Urinary bladder (tissue), 4 donors: Measurements from ENCODE around the gene SLCO3A1. TPM values are rescaled to one million over a fixed set of nuclear protein-coding genes. Genes with fewer than 3 reads are reported as not detected.

ENCODE experiments used
- DNase-seq: peaks from one replicate; pipeline ENCODE4 v3.0.0-alpha.2; 2015; ENCODE audit errors: extremely low spot score
- H3K27ac ChIP-seq: one replicate; pipeline ENCODE4 v1.5.1; 2013; ENCODE audit warnings: low read depth, mild to moderate bottlenecking, moderate library complexity
- H3K36me3 ChIP-seq: one replicate; pipeline ENCODE4 v1.6.1; 2013; ENCODE audit warnings: mild to moderate bottlenecking, moderate library complexity; ENCODE audit not compliant: insufficient read depth
- H3K4me1 ChIP-seq: one replicate; pipeline ENCODE4 v1.6.1; 2013; ENCODE audit warnings: mild to moderate bottlenecking, moderate library complexity; ENCODE audit not compliant: insufficient read depth
- H3K4me3 ChIP-seq: one replicate; pipeline ENCODE4 v1.5.1; 2013; ENCODE audit warnings: low read depth, low read length
- WGBS: extraction: QIAGEN DNeasy Blood & Tissue Kit; methylation state at CpG from one replicate; pipeline ENCODE4 v1.1.7; 2013; 5-methylcytosine and 5-hydroxymethylcytosine counted together
- polyA plus RNA-seq: library from polyadenylated mRNA; stranded (reverse); fragments of 200-250 nt; gene quantifications from one replicate; pipeline ENCODE4 v1.2.3, GENCODE V29; 2013
- total RNA-seq: library from RNA; depleted of rRNA; stranded (reverse); fragments of >200 nt; gene quantifications from one replicate; pipeline ENCODE4 v1.2.3, GENCODE V29; 2014
- donor health status: healthy with polysubstance abuse.
- donor health status: healthy.

Gene SLCO3A1
- total and polyA plus RNA-seq, 2 donors, result 4.4 to 12.8 TPM

GRCh38 chr15:91916051-91916450 is 62.5 kb downstream of the SLCO3A1 start:
- WGBS, result 97% methylated on average over 48 of the region's 48 CpGs
- H3K4me1 ChIP-seq, result peaks cover 5% of the 10 kb centered on the region
- no peaks in the 10 kb centered on the region for H3K36me3 ChIP-seq
- no peak for DNase-seq
- H3K27ac ChIP-seq, result no peak overlapping the region
- H3K4me3 ChIP-seq, result no peak overlapping the region

GRCh38 chr15:91917686-91918360 is 64.3 kb downstream of the SLCO3A1 start:
- Histone ChIP-seq H3K4me1 (peaks cover 6% of the 10 kb centered on the region), H3K4me3 (no peak overlapping the region), H3K27ac (no peak overlapping the region), H3K36me3 (no peaks in the 10 kb centered on the region)
- no peak for DNase-seq
- WGBS, result 96% methylated on average over 4 of the region's 4 CpGs

- H3K4me3 ChIP-seq, result no peak overlapping the region
- 93% methylated on average over 15 of the region's 15 CpGs for WGBS
Measured at GRCh38 chr15:91919014-91919534, 65.6 kb downstream of the SLCO3A1 start.

GRCh38 chr15:91921188-91921842 is 67.8 kb downstream of the SLCO3A1 start:
- H3K4me3 ChIP-seq, result no peak overlapping the region
- 84% methylated on average over 5 of the region's 5 CpGs for WGBS
- H3K36me3 ChIP-seq, result no peaks in the 10 kb centered on the region
- DNase-seq, result no peak
- no peak overlapping the region for H3K27ac ChIP-seq
- peaks cover 2% of the 10 kb centered on the region for H3K4me1 ChIP-seq

More at GRCh38 chr15:91919014-91919534, 65.6 kb downstream of the SLCO3A1 start:
- Histone ChIP-seq H3K36me3 (no peaks in the 10 kb centered on the region), H3K4me1 (peaks cover 2% of the 10 kb centered on the region), H3K27ac (no peak overlapping the region)
- DNase-seq, result no peak

- Histone ChIP-seq H3K4me1 (peaks cover 2% of the 10 kb centered on the region), H3K36me3 (no peaks in the 10 kb centered on the region), H3K27ac (no peak overlapping the region), H3K4me3 (no peak overlapping the region)
- DNase-seq, result no peak
- WGBS, result 67% methylated on average over 12 of the region's 12 CpGs
Measured at GRCh38 chr15:91921843-91922198, 68.3 kb downstream of the SLCO3A1 start.

- H3K4me3 ChIP-seq, result no peak overlapping the region
- peaks cover 2% of the 10 kb centered on the region for H3K4me1 ChIP-seq
- H3K36me3 ChIP-seq, result no peaks in the 10 kb centered on the region
- 70% methylated on average over 10 of the region's 10 CpGs for WGBS
- no peak for DNase-seq
- H3K27ac ChIP-seq, result no peak overlapping the region
Measured at GRCh38 chr15:91922646-91923547, 69.4 kb downstream of the SLCO3A1 start.

- Histone ChIP-seq H3K27ac (no peak overlapping the region), H3K4me3 (no peak overlapping the region), H3K36me3 (no peaks in the 10 kb centered on the region), H3K4me1 (peaks cover 2% of the 10 kb centered on the region)
- no peak for DNase-seq
- 88% methylated on average over 7 of the region's 7 CpGs for WGBS
Measured at GRCh38 chr15:91924183-91924582, 70.7 kb downstream of the SLCO3A1 start.

GRCh38 chr15:91924837-91925495 is 71.5 kb downstream of the SLCO3A1 start:
- H3K4me3 ChIP-seq, result no peak overlapping the region
- no peak overlapping the region for H3K27ac ChIP-seq
- WGBS, result 81% methylated on average over 4 of the region's 4 CpGs
- H3K4me1 ChIP-seq, result peaks cover 2% of the 10 kb centered on the region
- no peak for DNase-seq
- H3K36me3 ChIP-seq, result no peaks in the 10 kb centered on the region

- Histone ChIP-seq H3K4me3 (no peak overlapping the region), H3K36me3 (no peaks in the 10 kb centered on the region), H3K27ac (no peak overlapping the region), H3K4me1 (peaks cover 2% of the 10 kb centered on the region)
- no peak for DNase-seq
- 90% methylated on average over 3 of the region's 3 CpGs for WGBS
Measured at GRCh38 chr15:91925794-91926193, 72.3 kb downstream of the SLCO3A1 start.

- DNase-seq, result no peak
- Histone ChIP-seq H3K36me3 (no peaks in the 10 kb centered on the region), H3K27ac (no peak overlapping the region), H3K4me3 (no peak overlapping the region), H3K4me1 (no peaks in the 10 kb centered on the region)
- WGBS, result 39% methylated on average over 4 of the region's 4 CpGs
Measured at GRCh38 chr15:91926908-91927270, 73.4 kb downstream of the SLCO3A1 start.

- Histone ChIP-seq H3K36me3 (no peaks in the 10 kb centered on the region), H3K4me1 (no peaks in the 10 kb centered on the region), H3K27ac (no peak overlapping the region), H3K4me3 (no peak overlapping the region)
- DNase-seq, result no peak
- 83% methylated on average over 4 of the region's 4 CpGs for WGBS
Measured at GRCh38 chr15:91927585-91927984, 74.1 kb downstream of the SLCO3A1 start.

GRCh38 chr15:91928675-91929074 is 75.2 kb downstream of the SLCO3A1 start:
- H3K36me3 ChIP-seq, result no peaks in the 10 kb centered on the region
- 78% methylated on average over 6 of the region's 6 CpGs for WGBS
- no peak overlapping the region for H3K4me3 ChIP-seq
- H3K4me1 ChIP-seq, result no peaks in the 10 kb centered on the region
- DNase-seq, result no peak
- no peak overlapping the region for H3K27ac ChIP-seq

GRCh38 chr15:91929509-91929908 is 76.0 kb downstream of the SLCO3A1 start:
- WGBS, result 78% methylated on average over 2 of the region's 2 CpGs
- DNase-seq, result no peak
- Histone ChIP-seq H3K4me3 (no peak overlapping the region), H3K4me1 (no peaks in the 10 kb centered on the region), H3K27ac (no peak overlapping the region), H3K36me3 (no peaks in the 10 kb centered on the region)
